Osteocyte (in vitro differentiated cells): ENCODE results near the gene BAIAP3. TPM values are rescaled to one million over a fixed set of nuclear protein-coding genes. Genes with fewer than 3 reads are reported as not detected.

ENCODE experiments used
- DNase-seq: peaks from one replicate; pipeline ENCODE4 v3.0.0; 2021; ENCODE audit warnings: mixed read lengths; ENCODE audit not compliant: unreplicated experiment; ENCODE audit errors: extremely low spot score
- H3K27ac Mint-ChIP-seq: one replicate; pipeline ENCODE4 v1.8.0; 2021; ENCODE audit warnings: mild to moderate bottlenecking, mixed read lengths; ENCODE audit not compliant: unreplicated experiment
- H3K27me3 Mint-ChIP-seq: one replicate; pipeline ENCODE4 v1.8.0; 2021; ENCODE audit warnings: mixed read lengths; ENCODE audit not compliant: unreplicated experiment
- H3K36me3 Mint-ChIP-seq: one replicate; pipeline ENCODE4 v1.8.0; 2021; ENCODE audit warnings: mixed read lengths; ENCODE audit not compliant: unreplicated experiment
- H3K4me1 Mint-ChIP-seq: one replicate; pipeline ENCODE4 v1.8.0; 2021; ENCODE audit warnings: mixed read lengths; ENCODE audit not compliant: unreplicated experiment
- H3K4me3 Mint-ChIP-seq: one replicate; pipeline ENCODE4 v1.8.0; 2021; ENCODE audit warnings: mild to moderate bottlenecking, moderate library complexity, mixed read lengths; ENCODE audit not compliant: unreplicated experiment
- H3K9me3 Mint-ChIP-seq: one replicate; pipeline ENCODE4 v1.8.0; 2021; ENCODE audit warnings: mixed read lengths; ENCODE audit not compliant: unreplicated experiment
- CTCF ChIP-seq: fragments of 200-600 bp; sonication (generic); IDR thresholded peaks from 2 replicates; pipeline ENCODE4 v1.5.0; 2021; ENCODE audit warnings: antibody characterized with exemption, mild to moderate bottlenecking, moderate library complexity
- total RNA-seq: library from RNA; stranded (reverse); gene quantifications from 2 replicates; pipeline ENCODE4 v1.2.1, GENCODE V29; 2021

The BAIAP3 gene
- total RNA-seq, 1 donor from 2014 or later = 0.48 TPM

GRCh38 chr16:1361685-1362360, 28.4 kb downstream of the BAIAP3 start:
- Mint-ChIP-seq H3K27me3 (no peaks in the 10 kb centered on the region), H3K4me3 (no peak overlapping the region), H3K36me3 (peaks cover 8% of the 10 kb centered on the region), H3K27ac (no peak overlapping the region), H3K9me3 (no peaks in the 10 kb centered on the region), H3K4me1 (no peaks in the 10 kb centered on the region)
- DNase-seq = no peak
- TF ChIP-seq CTCF = no peak

GRCh38 chr16:1362807-1363206, 29.4 kb downstream of the BAIAP3 start:
- H3K27me3 Mint-ChIP-seq = no peaks in the 10 kb centered on the region
- no peak overlapping the region for H3K4me3 Mint-ChIP-seq
- H3K36me3 Mint-ChIP-seq = peaks cover 8% of the 10 kb centered on the region
- H3K9me3 Mint-ChIP-seq = no peaks in the 10 kb centered on the region
- TF ChIP-seq CTCF = no peak
- no peak overlapping the region for H3K27ac Mint-ChIP-seq
- H3K4me1 Mint-ChIP-seq = no peaks in the 10 kb centered on the region
- no peak for DNase-seq

GRCh38 chr16:1363501-1364041, 30.1 kb downstream of the BAIAP3 start:
- Mint-ChIP-seq H3K9me3 (no peaks in the 10 kb centered on the region), H3K27ac (no peak overlapping the region), H3K27me3 (no peaks in the 10 kb centered on the region), H3K36me3 (peaks cover 8% of the 10 kb centered on the region), H3K4me3 (no peak overlapping the region), H3K4me1 (no peaks in the 10 kb centered on the region)
- DNase-seq = no peak
- peak; percentile 74 for TF ChIP-seq CTCF

GRCh38 chr16:1364510-1364909, 31.1 kb downstream of the BAIAP3 start:
- no peak for TF ChIP-seq CTCF
- no peaks in the 10 kb centered on the region for H3K4me1 Mint-ChIP-seq
- H3K36me3 Mint-ChIP-seq = peaks cover 8% of the 10 kb centered on the region
- H3K27me3 Mint-ChIP-seq = no peaks in the 10 kb centered on the region
- DNase-seq = no peak
- H3K4me3 Mint-ChIP-seq = no peak overlapping the region
- H3K9me3 Mint-ChIP-seq = no peaks in the 10 kb centered on the region
- H3K27ac Mint-ChIP-seq = no peak overlapping the region

GRCh38 chr16:1366060-1366711, 32.7 kb downstream of the BAIAP3 start:
- peaks cover 8% of the 10 kb centered on the region for H3K36me3 Mint-ChIP-seq
- DNase-seq = no peak
- no peaks in the 10 kb centered on the region for H3K27me3 Mint-ChIP-seq
- TF ChIP-seq CTCF = no peak
- H3K27ac Mint-ChIP-seq = no peak overlapping the region
- H3K9me3 Mint-ChIP-seq = no peaks in the 10 kb centered on the region
- no peaks in the 10 kb centered on the region for H3K4me1 Mint-ChIP-seq
- H3K4me3 Mint-ChIP-seq = no peak overlapping the region
